ENCODE results near the gene KRTAP5-4.

DNA sequence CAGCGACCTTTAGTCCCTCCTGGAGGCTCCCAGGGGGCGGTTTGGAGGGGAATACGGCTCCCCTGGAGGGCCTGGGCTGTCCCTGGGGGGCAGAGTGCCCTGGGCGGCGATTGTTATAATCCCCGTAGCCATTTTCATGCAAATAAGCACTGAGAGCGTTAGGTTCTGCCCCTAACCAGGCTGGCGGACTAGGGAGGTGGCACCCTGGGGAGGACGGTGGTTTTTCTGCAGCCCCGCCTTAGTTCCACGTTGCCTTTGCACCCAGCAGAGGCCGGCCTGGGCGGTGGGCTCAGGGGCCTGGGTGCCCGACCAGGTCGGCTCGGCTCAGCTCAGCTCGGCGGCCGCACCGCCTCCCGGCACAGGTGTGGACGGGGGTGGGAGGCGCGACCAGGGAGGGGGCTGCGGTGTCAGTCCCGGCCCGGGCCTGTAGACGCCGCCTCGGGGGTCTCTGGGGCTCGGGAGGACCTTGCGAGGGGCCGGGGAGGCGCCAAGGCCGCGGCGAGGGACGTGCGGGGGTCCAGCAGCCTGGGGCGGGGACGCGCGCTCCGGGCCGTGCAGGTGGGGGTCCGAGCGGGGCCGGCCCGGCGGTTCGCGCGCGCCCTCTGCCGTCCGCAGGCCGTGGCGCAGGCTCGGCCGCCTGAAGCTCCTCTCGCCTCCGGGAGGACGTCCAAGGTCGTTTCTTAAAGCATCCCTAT, 47.6 kb downstream of the KRTAP5-4 start:
- TF ChIP-seq, protein P1, sequence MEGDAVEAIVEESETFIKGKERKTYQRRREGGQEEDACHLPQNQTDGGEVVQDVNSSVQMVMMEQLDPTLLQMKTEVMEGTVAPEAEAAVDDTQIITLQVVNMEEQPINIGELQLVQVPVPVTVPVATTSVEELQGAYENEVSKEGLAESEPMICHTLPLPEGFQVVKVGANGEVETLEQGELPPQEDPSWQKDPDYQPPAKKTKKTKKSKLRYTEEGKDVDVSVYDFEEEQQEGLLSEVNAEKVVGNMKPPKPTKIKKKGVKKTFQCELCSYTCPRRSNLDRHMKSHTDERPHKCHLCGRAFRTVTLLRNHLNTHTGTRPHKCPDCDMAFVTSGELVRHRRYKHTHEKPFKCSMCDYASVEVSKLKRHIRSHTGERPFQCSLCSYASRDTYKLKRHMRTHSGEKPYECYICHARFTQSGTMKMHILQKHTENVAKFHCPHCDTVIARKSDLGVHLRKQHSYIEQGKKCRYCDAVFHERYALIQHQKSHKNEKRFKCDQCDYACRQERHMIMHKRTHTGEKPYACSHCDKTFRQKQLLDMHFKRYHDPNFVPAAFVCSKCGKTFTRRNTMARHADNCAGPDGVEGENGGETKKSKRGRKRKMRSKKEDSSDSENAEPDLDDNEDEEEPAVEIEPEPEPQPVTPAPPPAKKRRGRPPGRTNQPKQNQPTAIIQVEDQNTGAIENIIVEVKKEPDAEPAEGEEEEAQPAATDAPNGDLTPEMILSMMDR (IDR thresholded peaks at IDR 0.05): peak; percentile 97
- TF ChIP-seq EZH2 (IDR thresholded peaks at IDR 0.05; ENCODE audit: borderline replicate concordance, insufficient read depth, low read depth, low read length, poor library complexity, severe bottlenecking): no peak

Measured in B cell (primary cell).